Osteoblast (primary cell): Measurements from ENCODE around the gene CD69. TPM values are rescaled to one million over a fixed set of nuclear protein-coding genes. Genes with fewer than 3 reads are reported as not detected.
A peak's percentile ranks its signal among the peaks of the same experiment; 100 is the strongest.

Source experiments
- DNase-seq: peaks from one replicate; pipeline ENCODE4 v3.0.0; 2011; ENCODE audit warnings: low spot score, mixed read lengths; ENCODE audit not compliant: insufficient read length; ENCODE audit errors: missing footprints
- H2AFZ ChIP-seq: 2 replicates; pipeline ENCODE4 v1.6.0; 2011; ENCODE audit warnings: mild to moderate bottlenecking, low read length
- H3K27ac ChIP-seq: 2 replicates; pipeline ENCODE4 v1.5.1; 2011; ENCODE audit warnings: mild to moderate bottlenecking, low read depth, low read length, moderate library complexity
- H3K27me3 ChIP-seq: 2 replicates; pipeline ENCODE4 v1.6.0; 2012; ENCODE audit warnings: mild to moderate bottlenecking, control low read depth, inconsistent platforms, low read length, moderate library complexity; ENCODE audit not compliant: insufficient read depth
- H3K36me3 ChIP-seq: 2 replicates; pipeline ENCODE4 v1.5.1; 2011; ENCODE audit warnings: mild to moderate bottlenecking, low read length, control low read depth, moderate library complexity; ENCODE audit not compliant: insufficient read depth
- H3K4me1 ChIP-seq: 2 replicates; pipeline ENCODE4 v1.5.1; 2011; ENCODE audit warnings: mild to moderate bottlenecking, low read length, control low read depth, moderate library complexity; ENCODE audit not compliant: insufficient read depth
- H3K4me2 ChIP-seq: 2 replicates; pipeline ENCODE4 v1.6.0; 2011; ENCODE audit warnings: mild to moderate bottlenecking, low read length; ENCODE audit not compliant: insufficient read depth
- H3K4me3 ChIP-seq: fragments of 200-600 bp; sonication (generic); 3 replicates; pipeline ENCODE4 v1.5.1; 2012; ENCODE audit warnings: mild to moderate bottlenecking, low read length, inconsistent platforms; ENCODE audit not compliant: insufficient read depth
- H3K79me2 ChIP-seq: 2 replicates; pipeline ENCODE4 v1.6.0; 2012; ENCODE audit warnings: mild to moderate bottlenecking, low read length, control low read depth, inconsistent platforms; ENCODE audit not compliant: insufficient read depth
- H3K9me3 ChIP-seq: 2 replicates; pipeline ENCODE4 v1.5.1; 2011; ENCODE audit warnings: low read depth, low read length, control low read depth
- H4K20me1 ChIP-seq: 2 replicates; pipeline ENCODE4 v1.6.0; 2012; ENCODE audit warnings: mild to moderate bottlenecking, low read length, control low read depth; ENCODE audit not compliant: insufficient read depth
- CTCF ChIP-seq: IDR thresholded peaks from 2 replicates; pipeline ENCODE4 v1.5.1; 2011; ENCODE audit warnings: mild to moderate bottlenecking, low read depth, low read length, moderate library complexity; ENCODE audit errors: extremely low read depth
- total RNA-seq: library from RNA; depleted of rRNA; stranded (reverse); fragments of >200 nt; gene quantifications from 2 replicates; pipeline ENCODE4 v1.2.3, GENCODE V29; 2012

The CD69 gene
- total RNA-seq, 1 donor: not detected

DNA sequence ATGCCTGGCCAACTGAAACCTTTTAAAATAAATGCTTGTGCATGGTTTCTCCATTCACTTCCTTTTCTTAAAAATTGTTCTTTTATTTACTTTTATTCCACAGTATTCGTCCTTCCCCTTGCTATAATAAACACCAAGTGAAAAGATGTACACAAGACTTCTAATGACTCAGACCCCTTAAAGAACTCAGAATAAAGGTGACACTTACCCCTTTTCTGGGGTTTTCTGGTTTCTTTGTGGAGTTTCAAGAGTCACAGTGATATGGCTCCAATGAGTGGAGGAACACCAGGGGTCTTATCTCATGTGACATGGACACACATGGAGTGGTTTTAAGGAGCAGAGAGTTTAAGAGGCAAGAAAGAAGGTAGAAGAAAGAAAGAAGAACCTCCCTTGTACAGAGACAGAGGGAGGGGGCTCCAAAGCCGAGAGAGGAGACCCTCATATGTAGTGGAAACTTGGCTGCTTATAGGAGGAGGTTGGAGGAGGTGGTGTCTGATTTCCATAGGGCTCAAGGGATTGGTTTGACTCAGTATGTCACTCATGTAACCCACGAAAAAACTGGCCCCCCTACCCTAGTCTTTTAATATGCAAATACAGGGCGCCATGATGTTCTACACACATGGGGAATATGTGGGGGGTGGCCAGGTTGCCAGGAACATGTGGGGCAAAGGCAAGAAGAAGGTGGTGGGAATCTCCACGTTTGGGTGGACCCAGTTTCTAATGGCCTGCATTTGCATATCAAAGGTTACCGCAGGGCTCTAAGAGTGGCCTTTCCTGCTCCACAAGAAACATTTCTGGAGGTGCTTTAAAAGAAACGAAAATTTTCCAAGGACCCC lies 22.1 kb upstream of the CD69 start:
- peaks cover 4% of the 10 kb centered on the region for H3K27me3 ChIP-seq
- no peak overlapping the region for H3K4me3 ChIP-seq
- no peak for DNase-seq
- H3K4me1 ChIP-seq: no peaks in the 10 kb centered on the region
- no peak overlapping the region for H3K27ac ChIP-seq
- no peaks in the 10 kb centered on the region for H4K20me1 ChIP-seq
- no peaks in the 10 kb centered on the region for H3K9me3 ChIP-seq
- H3K79me2 ChIP-seq: no peaks in the 10 kb centered on the region
- H2AFZ ChIP-seq: no peak overlapping the region
- no peak overlapping the region for H3K4me2 ChIP-seq
- TF ChIP-seq CTCF: no peak
- no peaks in the 10 kb centered on the region for H3K36me3 ChIP-seq

- Histone ChIP-seq H3K4me3 (no peak overlapping the region), H2AFZ (no peak overlapping the region), H3K27me3 (peaks cover 4% of the 10 kb centered on the region), H3K79me2 (no peaks in the 10 kb centered on the region), H3K4me2 (no peak overlapping the region), H3K4me1 (no peaks in the 10 kb centered on the region), H3K9me3 (no peaks in the 10 kb centered on the region), H3K36me3 (no peaks in the 10 kb centered on the region), H3K27ac (no peak overlapping the region), H4K20me1 (no peaks in the 10 kb centered on the region)
- DNase-seq: no peak
- no peak for TF ChIP-seq CTCF
Measured at GRCh38 chr12:9781360-9781759, 20.7 kb upstream of the CD69 start.

GRCh38 chr12:9779209-9779608 lies 18.5 kb upstream of the CD69 start:
- no peaks in the 10 kb centered on the region for H3K36me3 ChIP-seq
- no peak overlapping the region for H3K4me2 ChIP-seq
- no peak for DNase-seq
- no peak overlapping the region for H3K4me3 ChIP-seq
- TF ChIP-seq CTCF: no peak
- H3K4me1 ChIP-seq: no peaks in the 10 kb centered on the region
- no peaks in the 10 kb centered on the region for H3K27me3 ChIP-seq
- no peaks in the 10 kb centered on the region for H4K20me1 ChIP-seq
- H3K27ac ChIP-seq: no peak overlapping the region
- no peaks in the 10 kb centered on the region for H3K79me2 ChIP-seq
- no peak overlapping the region for H2AFZ ChIP-seq
- no peaks in the 10 kb centered on the region for H3K9me3 ChIP-seq

GRCh38 chr12:9776781-9777180 lies 16.1 kb upstream of the CD69 start:
- no peaks in the 10 kb centered on the region for H3K79me2 ChIP-seq
- H4K20me1 ChIP-seq: no peaks in the 10 kb centered on the region
- H3K4me2 ChIP-seq: no peak overlapping the region
- H3K27me3 ChIP-seq: no peaks in the 10 kb centered on the region
- no peaks in the 10 kb centered on the region for H3K9me3 ChIP-seq
- H3K27ac ChIP-seq: no peak overlapping the region
- H3K36me3 ChIP-seq: no peaks in the 10 kb centered on the region
- H3K4me1 ChIP-seq: no peaks in the 10 kb centered on the region
- TF ChIP-seq CTCF: no peak
- peak; percentile 8 for DNase-seq
- no peak overlapping the region for H2AFZ ChIP-seq
- H3K4me3 ChIP-seq: no peak overlapping the region
